ENCODE data around the gene IL16.

The IL16 gene

GRCh38 chr15:81308260-81308659 lies 111.6 kb downstream of the IL16 start:
- no peak for FAIRE-seq
- no peak for DNase-seq (ENCODE audit: insufficient read length, low spot score)

DNA sequence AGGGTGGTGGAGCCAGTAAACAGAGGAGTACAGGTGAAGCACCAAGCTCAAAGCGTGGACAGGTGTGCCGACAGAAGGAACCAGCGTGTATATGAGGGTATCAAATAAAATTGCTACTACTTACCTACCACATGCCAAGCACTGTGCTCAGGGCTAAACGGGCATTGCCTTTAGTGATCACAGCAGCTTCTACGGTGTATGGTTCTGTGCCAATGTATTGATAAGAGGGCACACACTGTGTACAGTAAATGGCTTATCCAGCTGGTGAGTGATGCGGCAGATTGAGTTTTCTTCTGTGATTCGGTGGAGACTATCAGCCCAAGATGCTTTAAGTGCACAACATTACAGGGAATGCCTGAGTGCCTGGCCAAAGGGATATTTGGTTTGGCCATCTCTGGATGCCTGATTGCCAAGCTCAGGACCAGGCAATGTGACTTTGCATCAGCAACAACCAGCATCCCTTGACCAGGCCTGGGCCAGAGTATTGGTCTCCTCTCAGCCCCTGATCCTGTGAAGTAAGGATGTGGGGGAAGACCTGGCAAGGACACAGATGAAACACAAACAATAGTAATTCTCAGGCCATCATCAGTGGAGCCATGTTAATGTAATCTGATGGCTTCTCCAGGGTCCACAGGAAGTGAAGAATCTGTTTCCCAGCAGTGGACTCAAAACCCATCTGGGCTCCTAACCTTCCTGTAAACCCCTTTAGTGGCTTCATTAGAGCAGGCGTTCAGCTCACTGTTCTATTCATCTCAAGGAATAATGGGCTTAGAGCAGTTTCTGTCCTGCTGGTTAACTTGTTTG lies 113.2 kb downstream of the IL16 start:
- FAIRE-seq (no peak), DNase-seq (ENCODE audit: insufficient read length, low spot score) (no peak)

DNA sequence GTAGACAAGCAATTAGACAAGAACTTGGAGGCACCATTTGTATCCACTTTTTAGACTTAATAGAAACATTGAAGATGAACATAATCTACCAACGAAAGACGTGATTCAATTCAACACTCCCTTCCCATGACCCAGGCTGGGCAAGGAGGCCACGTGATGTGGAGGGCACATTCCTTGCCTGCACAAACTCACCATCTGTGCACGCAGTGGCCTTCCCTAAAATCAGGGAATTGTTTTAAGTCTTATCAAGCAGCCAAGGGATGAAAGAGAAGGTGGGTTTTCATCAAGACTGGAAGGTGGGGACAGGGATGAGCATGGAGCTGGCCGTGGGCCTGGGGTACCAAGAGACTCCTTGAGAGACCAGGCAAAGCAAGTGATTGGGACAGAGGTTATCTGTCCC lies 113.8 kb downstream of the IL16 start:
- no peak for FAIRE-seq
- no peak for DNase-seq (ENCODE audit: insufficient read length, low spot score)

DNA sequence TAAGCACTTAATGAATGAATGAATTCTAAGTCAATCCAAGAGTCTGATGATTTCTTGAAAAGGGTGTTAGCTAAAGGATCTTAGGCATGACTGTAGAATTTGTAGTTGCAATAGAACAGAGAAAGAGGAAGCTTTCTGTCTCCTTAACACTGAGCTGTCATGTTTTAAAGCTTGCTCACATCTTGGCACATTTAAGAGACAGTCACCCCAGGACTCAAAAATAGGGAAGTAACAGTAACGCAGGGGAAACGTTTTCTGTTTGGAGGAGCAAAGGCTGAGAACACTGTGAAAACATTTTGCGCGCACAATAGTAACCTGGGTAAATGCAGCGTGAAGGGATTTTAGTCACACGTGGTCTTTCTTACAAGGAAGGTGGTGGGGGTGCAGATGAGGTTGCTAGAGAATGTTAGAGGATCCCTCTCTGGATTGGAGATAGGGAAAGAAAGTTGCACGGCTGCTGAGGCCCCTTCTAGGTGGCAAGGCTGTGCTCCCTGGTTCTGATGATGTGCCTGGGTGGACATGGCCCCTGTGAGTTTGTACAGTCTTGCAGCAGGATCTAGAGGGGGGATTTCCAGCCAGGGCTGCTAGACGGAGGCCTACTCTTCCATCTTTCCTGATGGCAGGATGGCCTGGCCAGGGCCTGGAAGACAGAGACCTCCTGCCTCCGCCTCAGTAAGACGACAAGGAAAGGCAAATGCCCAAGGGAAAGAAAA lies 115.2 kb downstream of the IL16 start:
- no peak for DNase-seq (ENCODE audit: insufficient read length, low spot score)
- peak; percentile 89 for FAIRE-seq

GRCh38 chr15:81312790-81313543 lies 116.3 kb downstream of the IL16 start:
- FAIRE-seq = no peak
- DNase-seq (ENCODE audit: insufficient read length, low spot score) = no peak

DNA sequence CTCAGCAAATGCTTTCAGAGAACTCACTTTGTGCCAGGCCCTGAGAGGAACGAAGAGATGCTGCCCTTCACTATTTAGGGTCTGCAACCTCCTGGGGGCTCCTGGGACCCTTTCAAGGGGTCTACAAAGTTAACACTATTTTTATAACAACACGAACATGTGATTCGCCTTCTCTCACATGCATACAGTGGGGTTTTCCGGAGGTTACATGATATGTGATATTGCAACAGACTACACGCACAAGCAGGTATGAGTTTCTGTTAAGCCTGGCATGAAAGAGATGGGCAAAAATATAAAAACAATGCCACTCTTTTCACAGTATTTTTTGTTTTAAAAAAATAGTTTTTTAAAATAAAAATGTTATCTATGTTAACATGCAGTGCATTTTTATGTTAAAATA lies 117.0 kb downstream of the IL16 start:
- no peak for FAIRE-seq
- no peak for DNase-seq (ENCODE audit: insufficient read length, low spot score)

DNA sequence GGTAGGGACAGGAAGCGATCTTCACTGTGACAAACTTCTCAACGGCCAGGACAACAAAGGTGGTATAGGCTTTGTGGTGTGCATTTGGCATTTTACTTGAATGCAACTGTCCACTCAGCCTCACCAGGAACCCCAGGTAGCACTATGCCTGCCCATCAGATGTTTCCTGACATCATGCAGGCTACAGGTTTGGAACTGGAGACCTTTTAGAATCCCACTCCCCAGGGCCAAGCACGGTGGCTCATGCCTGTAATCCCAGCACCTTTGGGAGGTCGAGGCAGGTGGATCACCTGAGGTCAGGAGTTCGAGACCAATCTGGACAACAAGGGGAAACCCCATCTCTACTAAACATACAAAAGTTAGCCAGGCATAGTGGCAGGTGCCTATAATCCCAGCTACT lies 117.7 kb downstream of the IL16 start:
- no peak for DNase-seq (ENCODE audit: insufficient read length, low spot score)
- FAIRE-seq = no peak

GRCh38 chr15:81315452-81316175 lies 118.9 kb downstream of the IL16 start:
- FAIRE-seq = no peak
- no peak for DNase-seq (ENCODE audit: insufficient read length, low spot score)

DNA sequence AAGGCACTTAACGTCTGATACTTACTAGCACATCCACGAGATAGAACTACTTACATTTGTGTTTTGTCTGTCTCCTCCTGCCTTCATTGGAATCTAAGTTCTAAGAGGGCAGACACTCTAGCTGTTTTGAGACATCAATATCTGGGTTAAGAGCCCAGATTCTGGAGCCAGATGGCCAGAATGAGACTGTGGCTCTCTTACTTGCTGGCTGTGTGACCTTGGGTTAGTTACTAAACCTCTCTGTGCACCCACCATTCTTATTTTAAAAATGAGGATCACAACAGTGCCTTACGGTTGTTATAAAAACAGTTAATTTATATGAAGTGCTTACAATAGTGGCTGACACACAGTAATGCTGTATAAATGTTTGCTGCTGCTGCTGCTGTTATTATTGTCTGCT lies 119.6 kb downstream of the IL16 start:
- FAIRE-seq (peak; percentile 58), DNase-seq (ENCODE audit: insufficient read length, low spot score) (no peak)

GRCh38 chr15:81317642-81318017 lies 121.0 kb downstream of the IL16 start:
- DNase-seq (ENCODE audit: insufficient read length, low spot score) (no peak), FAIRE-seq (no peak)

DNA sequence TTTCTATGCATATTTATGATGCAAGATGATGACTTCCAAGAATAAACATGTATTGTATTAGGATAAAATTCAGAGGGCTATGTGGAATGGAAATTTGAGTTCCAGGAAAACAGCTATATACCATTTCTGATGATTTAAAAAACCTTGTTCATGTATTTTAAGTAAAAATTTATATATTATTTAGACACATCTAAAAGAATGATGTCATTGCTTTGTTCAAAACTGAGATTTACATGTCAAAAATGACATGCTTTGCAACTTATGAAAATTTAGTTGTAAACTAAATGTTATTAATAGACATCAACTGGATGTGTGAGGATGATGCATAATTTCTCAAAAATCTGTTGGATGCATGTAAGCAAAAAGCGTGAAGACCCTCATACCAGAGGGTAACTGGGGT lies 125.0 kb downstream of the IL16 start:
- FAIRE-seq = no peak
- no peak for DNase-seq (ENCODE audit: insufficient read length, low spot score)

GRCh38 chr15:81322676-81323253 lies 126.1 kb downstream of the IL16 start:
- no peak for FAIRE-seq
- no peak for DNase-seq (ENCODE audit: insufficient read length, low spot score)

- no peak for FAIRE-seq
- no peak for DNase-seq (ENCODE audit: insufficient read length, low spot score)
Measured at GRCh38 chr15:81323559-81323943, 126.9 kb downstream of the IL16 start.

DNA sequence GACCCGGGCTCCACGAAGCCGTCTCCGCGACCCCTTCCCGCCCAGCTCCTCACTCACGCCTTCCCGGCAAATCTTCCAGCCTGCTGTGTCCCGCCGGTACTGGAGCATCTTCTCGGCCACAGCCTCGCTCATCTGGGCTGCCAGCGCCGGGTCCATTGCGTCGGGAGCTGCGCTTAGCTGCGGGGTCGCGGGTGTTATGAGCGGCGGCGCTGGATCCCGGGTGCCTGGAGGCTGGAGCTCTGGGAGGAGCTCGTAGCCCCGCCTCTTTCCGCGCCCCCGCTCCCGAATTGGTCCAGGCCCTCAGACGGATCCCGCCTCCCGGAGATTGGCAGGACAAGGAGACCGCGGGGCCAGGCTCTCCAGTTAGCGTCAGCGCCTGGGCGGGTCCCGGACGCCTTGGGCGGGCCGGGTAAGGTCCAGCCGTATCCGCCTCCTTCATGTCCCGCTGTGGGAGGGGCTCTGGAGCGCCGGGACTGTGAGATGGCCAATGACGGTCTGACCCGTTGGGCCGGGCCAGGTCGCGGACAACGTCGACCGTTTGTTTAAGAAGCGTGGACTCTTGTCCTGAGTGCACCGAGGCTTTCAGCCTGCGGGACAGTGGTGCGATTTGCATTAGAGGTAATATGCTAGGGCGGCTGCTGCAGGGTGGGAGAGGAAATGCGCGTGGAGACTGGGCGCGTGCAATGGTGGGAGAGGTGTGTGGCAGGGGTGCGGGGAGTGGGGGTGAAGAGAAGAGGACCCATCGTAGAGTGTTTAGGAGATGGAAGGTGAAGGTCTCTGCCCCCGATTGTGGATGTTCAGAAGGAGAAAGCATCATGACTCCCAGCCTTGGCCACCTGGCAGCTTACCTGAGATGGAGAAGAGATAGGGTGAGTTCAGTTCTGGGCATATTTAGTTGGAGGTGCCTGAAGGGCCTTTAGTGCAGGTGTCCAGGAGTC lies 127.5 kb downstream of the IL16 start, which contains the start of gene STARD5:
Gene STARD5, minus strand, starts transcription at position 198 of the 938 bp plus-strand sequence. Its CDS starts 42 bp downstream, at position 156.
- FAIRE-seq (peak; percentile 95), DNase-seq (ENCODE audit: insufficient read length, low spot score) (peak; percentile 94)

- FAIRE-seq (no peak), DNase-seq (ENCODE audit: insufficient read length, low spot score) (no peak)
Measured at GRCh38 chr15:81326466-81327212, 130.0 kb downstream of the IL16 start.

- FAIRE-seq = no peak
- no peak for DNase-seq (ENCODE audit: insufficient read length, low spot score)
Measured at GRCh38 chr15:81327516-81327915, 130.8 kb downstream of the IL16 start.

- FAIRE-seq (no peak), DNase-seq (ENCODE audit: insufficient read length, low spot score) (no peak)
Measured at GRCh38 chr15:81329446-81329845, 132.8 kb downstream of the IL16 start.

GRCh38 chr15:81330366-81331090 lies 133.8 kb downstream of the IL16 start:
- FAIRE-seq = no peak

More at GRCh38 chr15:81330366-81331090, 133.8 kb downstream of the IL16 start:
- DNase-seq (ENCODE audit: insufficient read length, low spot score) = no peak
